Measurements from ENCODE around the gene CDH26.

Gene CDH26

DNA sequence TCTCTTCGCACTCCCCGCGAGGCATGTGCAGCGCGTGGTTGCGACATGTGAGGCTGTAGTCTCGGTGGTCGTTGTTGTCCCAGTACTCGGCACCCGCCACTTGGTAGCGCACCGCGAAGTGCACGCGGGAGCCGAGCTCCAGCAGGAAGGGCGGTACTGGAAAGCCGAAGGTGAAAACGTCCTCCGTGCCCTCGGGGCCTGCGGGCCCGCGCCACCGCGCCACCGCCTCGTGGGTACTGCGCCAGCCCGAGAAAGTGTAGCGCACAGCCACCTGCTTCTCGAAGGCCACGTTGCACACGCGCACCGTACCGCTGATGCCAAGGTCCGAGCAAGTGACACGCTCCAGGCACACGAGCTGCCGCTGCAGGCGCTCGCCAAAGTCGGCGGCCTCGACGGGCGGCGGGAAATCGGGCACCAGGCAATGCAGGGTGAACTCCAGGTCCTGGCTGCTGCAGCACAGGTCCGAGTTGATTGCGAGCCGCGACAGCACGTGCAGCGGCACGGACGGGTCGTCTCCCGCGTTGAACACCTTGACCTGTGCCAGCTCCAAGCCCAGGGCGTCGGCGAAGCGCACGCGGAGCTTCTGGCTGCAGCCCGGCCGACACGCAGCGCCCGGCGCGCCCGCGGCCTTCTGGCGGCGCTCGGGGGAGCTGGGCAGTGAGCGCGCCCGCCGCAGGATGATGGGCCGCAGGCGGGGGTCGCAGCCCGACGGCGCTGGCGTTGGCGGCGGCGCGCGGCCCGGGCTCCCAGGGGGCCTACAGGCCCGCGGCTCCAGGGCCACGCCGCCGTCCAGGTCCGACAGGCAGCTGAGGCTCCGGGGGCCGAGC is 19.0 kb upstream of the CDH26 start:
- Histone ChIP-seq H3K4me1 (ENCODE audit: insufficient read depth, low read length) (peaks cover 25% of the 10 kb centered on the region), H3K36me3 (ENCODE audit: insufficient read depth, low read length) (peaks cover 22% of the 10 kb centered on the region), H3K27me3 (ENCODE audit: insufficient read depth, low read length, poor library complexity) (no peaks in the 10 kb centered on the region), H2AFZ (ENCODE audit: low read depth, low read length) (peak overlapping the region; percentile 98), H3K4me2 (ENCODE audit: insufficient read depth, low read length) (peak overlapping the region; percentile 68), H4K20me1 (ENCODE audit: insufficient read depth, low read length) (no peaks in the 10 kb centered on the region), H3K4me3 (ENCODE audit: low read depth in 1 of 2, low read length in 2 of 2) (peak overlapping the region; percentile 31 to 71; a peak in 3 of 4 replicates), H3K9ac (ENCODE audit: low read depth, low read length) (peak overlapping the region; percentile 73), H3K79me2 (ENCODE audit: insufficient read depth, low read length) (peaks cover 19% of the 10 kb centered on the region), H3K9me3 (ENCODE audit: insufficient read depth, low read length, severe bottlenecking) (no peaks in the 10 kb centered on the region), H3K27ac (ENCODE audit: low read length) (no peak overlapping the region; the same call in 1 of the 2 replicates)
- TF ChIP-seq CTCF (IDR thresholded peaks at IDR 0.05; ENCODE audit: borderline replicate concordance, extremely low read depth, low read length, poor library complexity, severe bottlenecking) (no peak), EZH2 (IDR thresholded peaks at IDR 0.05; ENCODE audit: borderline replicate concordance, low read depth, low read length, severe bottlenecking) (no peak)
- ATAC-seq (ENCODE audit: insufficient read depth, low read depth) (no peak), DNase-seq (no peak)

- Histone ChIP-seq H3K9ac (ENCODE audit: low read depth, low read length) (peak overlapping the region; percentile 73), H3K27ac (ENCODE audit: low read length) (peak overlapping the region; percentile 89), H2AFZ (ENCODE audit: low read depth, low read length) (peak overlapping the region; percentile 98), H3K79me2 (ENCODE audit: insufficient read depth, low read length) (peaks cover 19% of the 10 kb centered on the region), H3K4me1 (ENCODE audit: insufficient read depth, low read length) (peaks cover 25% of the 10 kb centered on the region), H3K9me3 (ENCODE audit: insufficient read depth, low read length, severe bottlenecking) (no peaks in the 10 kb centered on the region), H3K36me3 (ENCODE audit: insufficient read depth, low read length) (peaks cover 27% of the 10 kb centered on the region), H4K20me1 (ENCODE audit: insufficient read depth, low read length) (no peaks in the 10 kb centered on the region), H3K4me2 (ENCODE audit: insufficient read depth, low read length) (peak overlapping the region; percentile 68), H3K4me3 (ENCODE audit: low read depth in 1 of 2, low read length in 2 of 2) (peak overlapping the region; percentile 31 to 71; a peak in 3 of 4 replicates), H3K27me3 (ENCODE audit: insufficient read depth, low read length, poor library complexity) (no peaks in the 10 kb centered on the region)
- ATAC-seq (ENCODE audit: insufficient read depth, low read depth) (peak; percentile 10), DNase-seq (no peak)
- no peak for TF ChIP-seq CTCF (IDR thresholded peaks at IDR 0.05; ENCODE audit: borderline replicate concordance, extremely low read depth, low read length, poor library complexity, severe bottlenecking)
- no peak for TF ChIP-seq EZH2 (IDR thresholded peaks at IDR 0.05; ENCODE audit: borderline replicate concordance, low read depth, low read length, severe bottlenecking)
These were observed 18.4 kb upstream of the CDH26 start for GRCh38 chr20:59939879-59940128.

DNA sequence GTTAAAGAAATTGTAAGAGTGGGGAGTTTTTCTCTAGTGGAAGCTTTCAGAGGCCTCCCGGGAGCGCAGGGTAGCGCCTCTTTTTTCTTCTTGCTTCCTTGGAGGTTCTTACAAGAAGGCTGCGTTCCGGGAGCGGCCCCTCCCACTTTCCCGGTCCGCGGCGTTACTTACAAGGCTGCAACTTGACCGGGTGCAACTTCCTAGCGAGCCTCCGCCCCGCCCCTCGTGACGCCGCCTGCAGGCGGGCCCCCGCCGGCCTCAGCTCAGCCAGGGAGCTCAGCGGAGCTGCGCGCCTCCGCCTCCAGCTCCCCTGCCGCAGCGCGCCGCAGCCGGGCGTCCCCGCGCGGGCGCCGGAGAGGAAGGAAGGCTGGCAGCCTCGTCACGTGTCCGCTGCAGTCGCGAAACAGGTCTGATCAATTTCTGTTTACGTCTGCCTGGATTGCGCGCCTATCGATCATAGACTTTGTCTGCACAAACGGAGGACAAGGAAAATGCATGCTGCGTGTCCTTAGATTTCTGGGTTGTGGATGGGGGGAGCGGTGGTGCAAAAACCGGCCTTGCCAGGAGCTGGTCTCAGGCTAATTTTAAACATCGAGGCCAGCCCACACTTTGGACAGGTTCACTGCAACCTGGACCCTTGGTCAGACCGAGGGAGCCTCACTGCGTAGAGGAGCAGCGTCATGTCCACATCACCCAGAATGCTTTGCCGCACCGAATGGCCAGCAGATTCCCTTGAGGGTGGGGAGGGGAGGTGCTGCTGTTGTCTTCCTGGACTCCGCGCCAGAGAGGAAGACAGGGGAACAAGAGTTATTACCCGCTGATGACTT is 17.9 kb upstream of the CDH26 start, which contains the start of the genes FAM217B and PPP1R3D:
TSS of gene FAM217B (plus strand) at position 261 of the 827 bp plus-strand sequence. CDS start 3,555 bp downstream, outside the sequence.
TSS of gene PPP1R3D (minus strand) at position 177 of the 827 bp plus-strand sequence. CDS start 374 bp downstream, outside the sequence.
- Histone ChIP-seq H3K9me3 (ENCODE audit: insufficient read depth, low read length, severe bottlenecking) (no peaks in the 10 kb centered on the region), H3K4me3 (ENCODE audit: low read depth in 1 of 2, low read length in 2 of 2) (peak within 1 kb of the TSS; percentile 31 to 71), H3K36me3 (ENCODE audit: insufficient read depth, low read length) (peaks cover 32% of the 10 kb centered on the region), H4K20me1 (ENCODE audit: insufficient read depth, low read length) (no peaks in the 10 kb centered on the region), H3K4me2 (ENCODE audit: insufficient read depth, low read length) (peak within 1 kb of the TSS; percentile 68), H3K27me3 (ENCODE audit: insufficient read depth, low read length, poor library complexity) (no peaks in the 10 kb centered on the region), H3K79me2 (ENCODE audit: insufficient read depth, low read length) (peaks cover 19% of the 10 kb centered on the region), H2AFZ (ENCODE audit: low read depth, low read length) (peak within 1 kb of the TSS; percentile 98), H3K9ac (ENCODE audit: low read depth, low read length) (peak within 1 kb of the TSS; percentile 73), H3K4me1 (ENCODE audit: insufficient read depth, low read length) (peaks cover 25% of the 10 kb centered on the region), H3K27ac (ENCODE audit: low read length) (peak within 1 kb of the TSS; percentile 89)
- ATAC-seq (ENCODE audit: insufficient read depth, low read depth), result peak; percentile 96
- DNase-seq, result peak; percentile 93
- TF ChIP-seq EZH2 (IDR thresholded peaks at IDR 0.05; ENCODE audit: borderline replicate concordance, low read depth, low read length, severe bottlenecking) (no peak), CTCF (IDR thresholded peaks at IDR 0.05; ENCODE audit: borderline replicate concordance, extremely low read depth, low read length, poor library complexity, severe bottlenecking) (peak; percentile 44)

All from DND-41 (cell line).